ENCODE results near the gene TRAPPC11. TPM values are rescaled to one million over a fixed set of nuclear protein-coding genes. Genes with fewer than 3 reads are reported as not detected.

TRAPPC11 gene
- total RNA-seq, 1 donor from 2014 or later: 38.2 TPM

DNA sequence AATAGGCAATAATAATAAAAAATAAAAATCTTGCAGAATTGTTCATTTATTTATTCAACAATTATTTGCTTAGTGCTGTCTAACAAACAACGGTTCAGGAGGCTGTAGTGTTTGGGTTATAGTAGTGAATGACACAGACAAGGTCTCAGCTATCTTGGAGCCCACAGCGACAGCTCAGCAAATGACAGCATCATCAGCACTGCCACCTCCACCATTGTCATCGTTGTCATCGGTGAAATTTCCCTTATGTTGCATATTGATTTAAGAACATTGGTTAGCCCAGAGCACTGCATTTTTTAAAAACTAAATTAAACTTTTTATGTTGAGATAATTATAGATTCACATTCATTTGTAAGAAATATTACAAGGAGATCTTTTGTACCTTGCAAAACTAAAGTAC is 79.9 kb downstream of the TRAPPC11 start:
- TF ChIP-seq, protein P1, sequence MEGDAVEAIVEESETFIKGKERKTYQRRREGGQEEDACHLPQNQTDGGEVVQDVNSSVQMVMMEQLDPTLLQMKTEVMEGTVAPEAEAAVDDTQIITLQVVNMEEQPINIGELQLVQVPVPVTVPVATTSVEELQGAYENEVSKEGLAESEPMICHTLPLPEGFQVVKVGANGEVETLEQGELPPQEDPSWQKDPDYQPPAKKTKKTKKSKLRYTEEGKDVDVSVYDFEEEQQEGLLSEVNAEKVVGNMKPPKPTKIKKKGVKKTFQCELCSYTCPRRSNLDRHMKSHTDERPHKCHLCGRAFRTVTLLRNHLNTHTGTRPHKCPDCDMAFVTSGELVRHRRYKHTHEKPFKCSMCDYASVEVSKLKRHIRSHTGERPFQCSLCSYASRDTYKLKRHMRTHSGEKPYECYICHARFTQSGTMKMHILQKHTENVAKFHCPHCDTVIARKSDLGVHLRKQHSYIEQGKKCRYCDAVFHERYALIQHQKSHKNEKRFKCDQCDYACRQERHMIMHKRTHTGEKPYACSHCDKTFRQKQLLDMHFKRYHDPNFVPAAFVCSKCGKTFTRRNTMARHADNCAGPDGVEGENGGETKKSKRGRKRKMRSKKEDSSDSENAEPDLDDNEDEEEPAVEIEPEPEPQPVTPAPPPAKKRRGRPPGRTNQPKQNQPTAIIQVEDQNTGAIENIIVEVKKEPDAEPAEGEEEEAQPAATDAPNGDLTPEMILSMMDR (conservative IDR thresholded peaks at IDR 0.05): no peak
- no peak overlapping the region for H3K27ac Mint-ChIP-seq (ENCODE audit: unreplicated experiment)
- DNase-seq (ENCODE audit: low read depth, low spot score): no peak
- no peaks in the 10 kb centered on the region for H3K27me3 Mint-ChIP-seq (ENCODE audit: low read depth)
- H3K36me3 Mint-ChIP-seq (ENCODE audit: low read depth): no peaks in the 10 kb centered on the region
- no peak overlapping the region for H3K4me3 Mint-ChIP-seq
- no peaks in the 10 kb centered on the region for H3K9me3 Mint-ChIP-seq
- peaks cover 5% of the 10 kb centered on the region for H3K4me1 Mint-ChIP-seq

GRCh38 chr4:183746305-183747229 is 87.5 kb downstream of the TRAPPC11 start:
- Mint-ChIP-seq H3K36me3 (ENCODE audit: low read depth) (peaks cover 5% of the 10 kb centered on the region), H3K4me3 (no peak overlapping the region), H3K27ac (ENCODE audit: unreplicated experiment) (no peak overlapping the region), H3K9me3 (peaks cover 13% of the 10 kb centered on the region), H3K27me3 (ENCODE audit: low read depth) (no peaks in the 10 kb centered on the region), H3K4me1 (no peaks in the 10 kb centered on the region)
- TF ChIP-seq, protein P1 (conservative IDR thresholded peaks at IDR 0.05): no peak
- DNase-seq (ENCODE audit: low read depth, low spot score): no peak

DNA sequence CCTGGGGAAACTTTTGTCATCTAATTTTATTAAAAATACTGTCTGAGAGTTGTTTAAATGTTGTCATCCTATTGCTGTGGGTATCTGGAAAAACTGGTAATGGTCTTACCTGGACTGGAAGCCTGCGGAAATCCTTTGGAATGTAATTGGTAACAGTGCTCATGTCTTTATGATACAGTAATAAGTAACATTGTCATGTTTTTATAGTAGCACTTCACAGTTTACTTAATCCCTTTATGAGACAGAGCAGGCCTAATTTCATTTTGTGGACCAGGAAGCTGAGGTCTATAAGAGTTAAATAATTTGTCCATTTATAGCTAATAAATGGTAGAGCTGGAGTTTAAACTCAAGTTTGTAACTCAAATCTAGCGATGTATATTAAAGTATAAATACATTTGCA is 88.3 kb downstream of the TRAPPC11 start:
- no peak overlapping the region for H3K27ac Mint-ChIP-seq (ENCODE audit: unreplicated experiment)
- H3K4me3 Mint-ChIP-seq: no peak overlapping the region
- DNase-seq (ENCODE audit: low read depth, low spot score): no peak
- TF ChIP-seq, protein P1 (conservative IDR thresholded peaks at IDR 0.05): no peak
- H3K4me1 Mint-ChIP-seq: no peaks in the 10 kb centered on the region
- no peaks in the 10 kb centered on the region for H3K27me3 Mint-ChIP-seq (ENCODE audit: low read depth)
- peaks cover 16% of the 10 kb centered on the region for H3K9me3 Mint-ChIP-seq
- H3K36me3 Mint-ChIP-seq (ENCODE audit: low read depth): peaks cover 5% of the 10 kb centered on the region

- peaks cover 17% of the 10 kb centered on the region for H3K9me3 Mint-ChIP-seq
- H3K4me3 Mint-ChIP-seq: no peak overlapping the region
- H3K36me3 Mint-ChIP-seq (ENCODE audit: low read depth): peaks cover 5% of the 10 kb centered on the region
- no peak for DNase-seq (ENCODE audit: low read depth, low spot score)
- no peak overlapping the region for H3K27ac Mint-ChIP-seq (ENCODE audit: unreplicated experiment)
- no peaks in the 10 kb centered on the region for H3K4me1 Mint-ChIP-seq
- TF ChIP-seq, protein P1 (conservative IDR thresholded peaks at IDR 0.05): no peak
- no peaks in the 10 kb centered on the region for H3K27me3 Mint-ChIP-seq (ENCODE audit: low read depth)
These were observed 89.0 kb downstream of the TRAPPC11 start for GRCh38 chr4:183747931-183748670.

DNA sequence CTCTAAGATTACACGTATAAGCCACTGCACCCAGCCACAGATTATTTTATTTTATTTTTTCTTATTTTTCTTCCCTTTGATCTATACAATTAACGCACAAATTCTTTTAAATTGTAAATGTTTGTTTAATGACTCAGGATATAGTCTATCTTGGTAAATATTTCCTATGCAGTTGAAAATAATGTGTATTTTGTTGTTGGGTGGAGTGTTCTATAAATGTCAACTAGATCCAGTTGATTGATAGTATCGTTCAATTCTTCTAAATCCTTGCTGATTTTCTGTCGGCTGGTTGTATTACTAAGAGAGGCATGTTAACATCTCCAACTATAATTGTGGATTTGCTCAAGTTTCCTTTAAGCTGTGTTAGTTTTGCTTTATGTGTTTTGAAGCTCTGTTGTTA is 92.0 kb downstream of the TRAPPC11 start:
- H3K4me1 Mint-ChIP-seq: no peaks in the 10 kb centered on the region
- DNase-seq (ENCODE audit: low read depth, low spot score): no peak
- H3K27me3 Mint-ChIP-seq (ENCODE audit: low read depth): no peaks in the 10 kb centered on the region
- TF ChIP-seq, protein P1 (conservative IDR thresholded peaks at IDR 0.05): no peak
- no peak overlapping the region for H3K4me3 Mint-ChIP-seq
- peaks cover 20% of the 10 kb centered on the region for H3K9me3 Mint-ChIP-seq
- no peak overlapping the region for H3K27ac Mint-ChIP-seq (ENCODE audit: unreplicated experiment)
- peaks cover 5% of the 10 kb centered on the region for H3K36me3 Mint-ChIP-seq (ENCODE audit: low read depth)
